NCI-H2196 treated with DMSO at 0.1 percent for 48 hours (cell line): ENCODE data around the gene DTNA.

ENCODE experiments used
- DNase-seq: peaks from one replicate; lab custom pipeline; 2025; ENCODE audit not compliant: unreplicated experiment; lab: John Stamatoyannopoulos, UW

Gene DTNA

GRCh38 chr18:34805103-34805877, 95.2 kb downstream of the DTNA start:
- no peak for DNase-seq

DNA sequence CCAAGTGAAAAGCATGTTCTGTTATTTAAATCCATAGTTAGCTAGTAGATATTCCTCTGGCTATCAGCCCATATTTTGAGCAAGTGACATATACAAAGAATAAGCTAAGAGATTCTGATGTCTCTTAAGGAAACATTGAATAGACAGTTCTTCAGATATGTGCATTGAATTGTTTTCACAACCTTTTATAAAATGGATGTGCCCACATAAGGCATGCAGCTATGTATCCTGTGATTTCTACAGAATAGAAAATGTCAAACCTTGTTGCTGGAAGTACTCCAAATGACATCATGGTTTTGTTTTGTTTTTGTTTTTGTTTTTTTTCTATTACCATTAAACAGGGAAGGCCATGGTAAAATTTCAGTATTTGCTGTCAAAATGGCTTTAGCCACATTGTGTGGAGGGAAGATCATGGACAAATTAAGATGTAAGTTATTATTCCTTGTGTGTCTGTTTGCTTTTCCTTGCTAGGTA, 95.8 kb downstream of the DTNA start:
- no peak for DNase-seq

DNA sequence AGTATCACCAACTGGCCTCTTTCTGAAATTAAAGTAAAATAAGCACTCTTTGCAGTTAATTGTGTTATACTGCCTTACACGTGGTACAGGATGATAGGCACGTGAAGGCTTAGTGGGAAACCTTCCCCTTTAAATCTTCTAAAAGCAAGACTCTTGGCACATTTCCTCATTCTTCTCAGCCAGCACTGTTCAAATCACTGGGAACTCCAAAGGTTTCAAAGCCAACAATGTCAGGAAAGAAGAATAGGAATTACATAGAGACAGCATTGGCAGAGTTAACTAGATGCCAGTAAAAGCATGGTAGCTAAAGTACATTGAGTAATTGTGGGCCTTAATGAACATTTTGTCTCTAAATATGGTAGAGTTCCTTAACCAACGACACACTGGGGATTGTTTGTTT, 96.4 kb downstream of the DTNA start:
- DNase-seq = no peak

- peak; percentile 9 for DNase-seq
These were observed 97.2 kb downstream of the DTNA start for GRCh38 chr18:34807106-34807796.

- no peak for DNase-seq
These were observed 98.3 kb downstream of the DTNA start for GRCh38 chr18:34808389-34808788.

- no peak for DNase-seq
These were observed 99.5 kb downstream of the DTNA start for GRCh38 chr18:34809451-34810072.

DNA sequence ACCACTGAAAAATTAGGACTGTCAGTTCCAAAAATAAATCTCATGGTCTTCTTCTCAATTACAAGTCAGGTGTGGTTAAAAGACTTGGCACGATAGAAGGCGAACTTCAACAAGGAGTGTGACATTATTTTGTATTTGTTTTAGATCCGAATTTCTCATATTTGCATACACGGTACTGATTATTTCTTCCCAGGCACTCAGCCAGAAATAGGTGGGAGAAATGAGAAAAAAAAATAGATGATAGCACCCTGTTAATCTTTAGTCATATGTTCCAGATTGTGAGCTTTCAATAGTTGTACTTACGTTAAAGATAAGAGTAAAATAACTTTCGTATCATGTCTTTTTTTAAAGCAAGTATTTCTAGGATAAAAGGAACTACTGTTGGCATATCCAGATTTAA, 106.1 kb downstream of the DTNA start:
- no peak for DNase-seq

DNA sequence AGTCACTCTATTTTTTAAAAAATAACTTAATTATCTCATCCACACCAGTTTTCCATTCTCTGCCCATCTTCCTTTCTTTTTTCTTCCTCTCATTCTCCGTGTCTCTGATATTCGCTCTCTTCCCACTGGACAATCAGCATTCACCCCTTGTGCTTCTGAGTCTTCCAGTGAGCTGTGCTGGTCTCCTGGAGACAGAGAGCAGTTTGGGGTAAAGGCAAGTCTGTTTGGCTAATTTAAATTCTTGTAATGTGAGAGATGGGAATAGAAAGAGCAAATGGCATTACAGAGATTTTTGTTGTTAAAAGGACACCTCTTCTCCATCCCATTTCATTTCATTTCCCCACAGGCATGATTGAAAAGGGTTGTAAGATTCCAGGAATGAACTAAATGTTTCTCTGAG, 107.5 kb downstream of the DTNA start:
- DNase-seq = no peak

DNA sequence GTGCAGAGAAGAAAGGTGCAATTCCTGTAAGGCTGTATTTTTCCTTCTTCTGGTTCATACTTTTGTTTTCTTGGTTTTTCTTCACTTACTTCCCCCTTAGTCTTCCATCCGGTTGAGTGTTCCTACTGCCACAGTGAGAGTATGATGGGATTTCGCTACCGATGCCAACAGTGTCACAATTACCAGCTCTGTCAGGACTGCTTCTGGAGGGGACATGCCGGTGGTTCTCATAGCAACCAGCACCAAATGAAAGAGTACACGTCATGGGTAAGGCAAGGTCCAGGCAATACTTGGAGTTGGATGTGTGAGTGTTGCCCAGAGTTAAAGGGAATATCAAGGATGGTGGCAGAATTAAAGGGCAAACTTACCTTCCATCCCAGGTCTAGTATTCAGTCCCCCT, 108.0 kb downstream of the DTNA start:
- no peak for DNase-seq

DNA sequence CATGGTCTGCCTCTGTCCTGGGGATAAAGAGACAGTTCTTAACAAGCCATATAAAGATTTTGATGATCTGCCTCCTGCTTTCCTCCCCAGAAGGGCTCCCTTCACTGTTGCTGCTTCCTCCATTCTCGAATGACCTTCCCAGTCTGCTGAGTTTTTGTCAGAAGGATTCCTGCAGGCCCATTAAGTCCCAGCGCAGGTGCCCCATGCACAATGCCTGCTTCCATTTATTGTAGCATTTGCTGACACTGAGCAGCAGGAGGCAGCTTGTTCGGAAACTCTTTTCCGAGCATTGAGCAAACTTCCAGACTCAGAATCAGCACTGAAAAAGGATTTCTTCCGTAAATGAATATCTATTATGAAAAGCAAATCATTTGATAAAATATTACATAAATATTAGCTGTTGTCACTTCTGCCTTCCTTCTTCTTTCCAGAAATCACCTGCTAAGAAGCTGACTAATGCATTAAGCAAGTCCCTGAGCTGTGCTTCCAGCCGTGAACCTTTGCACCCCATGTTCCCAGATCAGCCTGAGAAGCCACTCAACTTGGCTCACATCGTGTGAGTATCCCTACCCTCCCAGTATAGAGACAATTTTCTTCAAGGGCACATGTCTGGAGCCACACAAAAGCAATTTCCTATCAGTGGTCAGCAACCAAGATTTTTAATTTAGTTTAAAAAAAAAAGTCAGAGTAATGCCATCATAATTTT, 110.4 kb downstream of the DTNA start:
- DNase-seq = no peak

GRCh38 chr18:34821669-34822210, 111.6 kb downstream of the DTNA start:
- DNase-seq = no peak

GRCh38 chr18:34828093-34828492, 118.0 kb downstream of the DTNA start:
- no peak for DNase-seq

- no peak for DNase-seq
These were observed 124.8 kb downstream of the DTNA start for GRCh38 chr18:34834897-34835296.

DNA sequence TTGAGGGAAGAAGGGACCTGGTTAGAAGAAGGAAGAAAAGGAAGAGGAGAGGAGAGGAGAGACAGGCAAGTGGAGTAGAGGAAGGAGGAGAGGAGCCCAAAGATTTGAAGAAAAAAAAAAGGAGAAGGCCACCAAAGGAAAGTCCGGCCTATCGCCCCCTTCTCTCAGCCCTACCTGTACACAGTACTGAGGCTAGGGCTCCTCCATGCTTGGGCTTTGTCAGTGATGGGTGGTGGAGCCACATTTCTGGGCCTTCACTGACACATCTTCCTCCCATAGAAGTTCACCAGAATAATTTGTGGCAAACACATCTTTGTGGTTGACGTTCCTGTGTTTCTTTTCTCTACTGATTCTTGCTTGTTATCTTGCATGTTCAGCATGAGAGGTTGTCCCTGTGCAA, 125.4 kb downstream of the DTNA start:
- DNase-seq = no peak

GRCh38 chr18:34837769-34838272, 127.7 kb downstream of the DTNA start:
- DNase-seq = no peak

DNA sequence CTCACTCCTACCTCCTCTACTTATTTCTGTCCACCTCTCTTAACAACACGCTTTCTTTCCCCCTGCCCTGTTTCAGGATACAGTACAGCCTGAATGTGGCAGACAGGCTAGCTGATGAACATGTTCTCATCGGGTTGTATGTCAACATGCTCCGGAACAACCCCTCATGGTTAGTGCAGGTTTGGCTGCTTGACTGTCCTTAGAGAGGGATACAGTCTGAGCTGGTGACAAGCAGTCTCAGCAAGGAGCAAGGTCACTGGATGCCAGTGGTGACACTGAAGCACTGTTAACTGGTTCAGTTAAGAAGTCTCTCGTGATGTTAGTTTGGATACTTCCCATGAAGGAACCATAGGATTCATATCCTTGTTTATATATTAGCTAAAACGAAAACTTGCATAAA, 128.6 kb downstream of the DTNA start:
- no peak for DNase-seq

- DNase-seq = no peak
These were observed 130.2 kb downstream of the DTNA start for GRCh38 chr18:34840256-34840826.

- no peak for DNase-seq
These were observed 131.8 kb downstream of the DTNA start for GRCh38 chr18:34841891-34842290.

DNA sequence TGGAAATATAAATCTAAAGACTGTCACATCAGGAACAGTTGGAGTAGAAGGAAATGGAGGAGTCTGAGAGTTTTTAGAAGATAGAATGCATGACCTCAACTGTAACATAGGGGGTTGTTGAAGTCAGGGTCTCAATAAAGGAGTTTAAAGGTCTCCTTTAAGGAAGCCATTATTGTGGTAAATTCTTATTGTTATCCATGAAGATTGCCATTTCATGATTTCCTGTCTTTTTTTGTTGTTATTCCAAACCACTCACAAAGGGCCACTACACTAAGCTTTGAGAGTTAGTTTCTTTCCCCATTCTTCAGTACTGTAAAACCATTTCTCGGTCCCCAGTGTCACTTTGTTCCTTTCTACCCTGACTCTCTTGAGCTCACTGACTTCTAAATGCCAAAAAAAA, 134.0 kb downstream of the DTNA start:
- no peak for DNase-seq

GRCh38 chr18:34844732-34845459, 134.8 kb downstream of the DTNA start:
- DNase-seq = no peak
